22Rv1 (cell line): ENCODE results near the gene ARL15.

Source experiments
- ZFX ChIP-seq: fragments of 450-650 bp; IDR thresholded peaks from 2 replicates; pipeline ENCODE4 v1.6.1; 2017; ENCODE audit warnings: antibody characterized with exemption, borderline replicate concordance
- TF ChIP-seq, protein P1 (sequence below): fragments of 450-650 bp; IDR thresholded peaks from 2 replicates; pipeline ENCODE4 v1.5.1; 2017; ENCODE audit warnings: mild to moderate bottlenecking

GRCh38 chr5:54302267-54302687, 8.1 kb downstream of the ARL15 start:
- TF ChIP-seq, protein P1, sequence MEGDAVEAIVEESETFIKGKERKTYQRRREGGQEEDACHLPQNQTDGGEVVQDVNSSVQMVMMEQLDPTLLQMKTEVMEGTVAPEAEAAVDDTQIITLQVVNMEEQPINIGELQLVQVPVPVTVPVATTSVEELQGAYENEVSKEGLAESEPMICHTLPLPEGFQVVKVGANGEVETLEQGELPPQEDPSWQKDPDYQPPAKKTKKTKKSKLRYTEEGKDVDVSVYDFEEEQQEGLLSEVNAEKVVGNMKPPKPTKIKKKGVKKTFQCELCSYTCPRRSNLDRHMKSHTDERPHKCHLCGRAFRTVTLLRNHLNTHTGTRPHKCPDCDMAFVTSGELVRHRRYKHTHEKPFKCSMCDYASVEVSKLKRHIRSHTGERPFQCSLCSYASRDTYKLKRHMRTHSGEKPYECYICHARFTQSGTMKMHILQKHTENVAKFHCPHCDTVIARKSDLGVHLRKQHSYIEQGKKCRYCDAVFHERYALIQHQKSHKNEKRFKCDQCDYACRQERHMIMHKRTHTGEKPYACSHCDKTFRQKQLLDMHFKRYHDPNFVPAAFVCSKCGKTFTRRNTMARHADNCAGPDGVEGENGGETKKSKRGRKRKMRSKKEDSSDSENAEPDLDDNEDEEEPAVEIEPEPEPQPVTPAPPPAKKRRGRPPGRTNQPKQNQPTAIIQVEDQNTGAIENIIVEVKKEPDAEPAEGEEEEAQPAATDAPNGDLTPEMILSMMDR = no peak
- no peak for TF ChIP-seq ZFX
